NCI-H146 treated with DMSO at 0.1 percent for 48 hours (cell line): ENCODE results near the gene RPS6KA2.
"Not testable (repeated sequence)": the region's sequence is repeated elsewhere in the genome, so short reads cannot be mapped to it uniquely, and the experiment has no call there.

Source experiments
- DNase-seq: peaks from one replicate; lab custom pipeline; 2025; ENCODE audit not compliant: unreplicated experiment; lab: John Stamatoyannopoulos, UW

Gene RPS6KA2

GRCh38 chr6:166595061-166595780 is 31.8 kb downstream of the RPS6KA2 start:
- DNase-seq: no peak

- DNase-seq: no peak
These were observed 34.2 kb downstream of the RPS6KA2 start for GRCh38 chr6:166592821-166593220.

- DNase-seq: no peak
These were observed 35.0 kb downstream of the RPS6KA2 start for GRCh38 chr6:166591961-166592520.

- no peak for DNase-seq
These were observed 36.0 kb downstream of the RPS6KA2 start for GRCh38 chr6:166591026-166591425.

GRCh38 chr6:166589786-166590574 is 37.1 kb downstream of the RPS6KA2 start:
- DNase-seq: no peak

GRCh38 chr6:166589337-166589731 is 37.7 kb downstream of the RPS6KA2 start:
- no peak for DNase-seq

GRCh38 chr6:166588691-166589336 is 38.2 kb downstream of the RPS6KA2 start:
- DNase-seq: no peak

- no peak for DNase-seq
These were observed 39.2 kb downstream of the RPS6KA2 start for GRCh38 chr6:166587631-166588413.

- DNase-seq: no peak
These were observed 40.5 kb downstream of the RPS6KA2 start, which contains the start of gene RAMACL for GRCh38 chr6:166586424-166587156. Gene RAMACL, minus strand, starts transcription at chr6:166586678. Its CDS starts 201 bp downstream, at chr6:166586477.

- no peak for DNase-seq
These were observed 42.1 kb downstream of the RPS6KA2 start for GRCh38 chr6:166584853-166585429.

- DNase-seq: no peak
These were observed 42.9 kb downstream of the RPS6KA2 start for GRCh38 chr6:166584155-166584554.

GRCh38 chr6:166583230-166583965 is 43.7 kb downstream of the RPS6KA2 start:
- no peak for DNase-seq

- DNase-seq: no peak
These were observed 44.8 kb downstream of the RPS6KA2 start for GRCh38 chr6:166582258-166582657.

- DNase-seq: not testable (repeated sequence)
These were observed 45.2 kb downstream of the RPS6KA2 start for GRCh38 chr6:166581801-166582200.

GRCh38 chr6:166581091-166581511 is 46.0 kb downstream of the RPS6KA2 start:
- no peak for DNase-seq

GRCh38 chr6:166580076-166581050 is 46.7 kb downstream of the RPS6KA2 start:
- no peak for DNase-seq

- DNase-seq: no peak
These were observed 47.7 kb downstream of the RPS6KA2 start for GRCh38 chr6:166579237-166579850.
